Panc1 (cell line): Measurements from ENCODE around the gene LRRC42. TPM values are rescaled to one million over a fixed set of nuclear protein-coding genes. Genes with fewer than 3 reads are reported as not detected.

ENCODE experiments used
- ATAC-seq: fragments of 200-7000 bp; cut with Tn5 transposase; 2 replicates; pipeline ENCODE4 v1.9.1; 2020; ENCODE audit warnings: mild to moderate bottlenecking, moderate library complexity
- Bru-seq: library from RNA; stranded (reverse); fragments of 400-500 nt; gene quantifications from one replicate; lab custom pipeline; 2021; lab: Mats Ljungman, UMichigan
- BruChase-seq, 2 experiments: library from RNA; stranded (reverse); fragments of 400-500 nt; gene quantifications; one replicate each; lab custom pipeline; 2021; lab: Mats Ljungman, UMichigan
- BruUV-seq: library from RNA; stranded (reverse); fragments of 400-500 nt; replicated peaks from 2 replicates; lab custom pipeline; 2021; lab: Mats Ljungman, UMichigan
- CTCF ChIA-PET: fragments of 300-600 bp; sonication (Branson Sonifier 250); formaldehyde crosslinking; loops from one replicate; lab custom pipeline; 2022; ENCODE audit warnings: antibody characterized with exemption; lab: Charles Lee
- POLR2A ChIA-PET: fragments of 300-600 bp; sonication (Branson Sonifier 250); formaldehyde crosslinking; loops from one replicate; lab custom pipeline; 2022; ENCODE audit warnings: antibody characterized with exemption; lab: Charles Lee
- DNase-seq: peaks from one replicate; pipeline ENCODE4 v3.0.0-alpha.2; 2010; ENCODE audit warnings: low read depth, low spot score
- H3K27ac ChIP-seq: 2 replicates; pipeline ENCODE4 v1.5.1; 2011; ENCODE audit warnings: mild to moderate bottlenecking, low read length, inconsistent platforms
- H3K27me3 ChIP-seq: fragments of 200-500 bp; sonication (Bioruptor generic); 2 replicates; pipeline ENCODE4 v1.6.0; 2014; ENCODE audit warnings: low read length, inconsistent platforms; ENCODE audit not compliant: control insufficient read depth, insufficient read depth
- H3K36me3 ChIP-seq: fragments of 200-500 bp; sonication (Bioruptor generic); 2 replicates; pipeline ENCODE4 v1.5.1; 2014; ENCODE audit warnings: inconsistent platforms, mild to moderate bottlenecking, low read length, moderate library complexity; ENCODE audit not compliant: control insufficient read depth, insufficient read depth
- H3K4me1 ChIP-seq: 2 replicates; pipeline ENCODE4 v1.5.1; 2011; ENCODE audit warnings: inconsistent platforms, mild to moderate bottlenecking, low read length, moderate library complexity; ENCODE audit not compliant: control insufficient read depth, insufficient read depth
- H3K4me3 ChIP-seq, 2 experiments: 2 replicates each; pipeline ENCODE4 v1.5.1; 2011 to 2012; ENCODE audit warnings: low read depth in 2 of 2, low read length in 2 of 2, mild to moderate bottlenecking in 2 of 2, inconsistent platforms in 1 of 2, moderate library complexity in 1 of 2
- H3K9me3 ChIP-seq: fragments of 200-500 bp; sonication (Bioruptor generic); 2 replicates; pipeline ENCODE4 v1.5.1; 2014; ENCODE audit warnings: low read depth, mild to moderate bottlenecking, inconsistent platforms, low read length, moderate library complexity; ENCODE audit not compliant: control insufficient read depth, insufficient read depth
- POLR2AphosphoS5 ChIP-seq: IDR thresholded peaks from 2 replicates; pipeline ENCODE4 v1.6.1; 2012; ENCODE audit warnings: mild to moderate bottlenecking, low read depth, low read length, moderate library complexity
- SIN3A ChIP-seq: IDR thresholded peaks from 2 replicates; pipeline ENCODE4 v1.6.1; 2012; ENCODE audit warnings: low read depth, mild to moderate bottlenecking, low read length, moderate library complexity, borderline replicate concordance; ENCODE audit not compliant: insufficient read depth
- TCF7L2 ChIP-seq: IDR thresholded peaks from 2 replicates; pipeline ENCODE4 v1.6.1; 2011; ENCODE audit warnings: mild to moderate bottlenecking, low read depth, low read length, inconsistent platforms
- in situ Hi-C: cut with HindIII; loops from 2 replicates; pipeline ENCODE4 v1.10.0; 2016; ENCODE audit warnings: low sequenced_read_pairs, low pct_unique_long_range_greater_than_20kb
- intact Hi-C: fragments of 100-400 bp; cut with micrococcal nuclease; formaldehyde crosslinking; loops from one replicate; pipeline ENCODE4 v1.10.0; 2022; ENCODE audit not compliant: unreplicated experiment
- long read RNA-seq: library from polyadenylated mRNA; unstranded; transcript quantifications from one replicate; pipeline ENCODE4 v2.0.0, GENCODE V29; 2021; ENCODE audit not compliant: unreplicated experiment
- polyA plus RNA-seq: library from polyadenylated mRNA; unstranded; fragments of >200 nt; gene quantifications from one replicate; pipeline ENCODE4 v1.2.1, GENCODE V29; 2012; ENCODE audit warnings: missing spikeins; ENCODE audit not compliant: insufficient read length
- total RNA-seq: library from RNA; stranded (reverse); gene quantifications from one replicate; pipeline ENCODE4 v1.2.1, GENCODE V29; 2021; ENCODE audit not compliant: unreplicated experiment
- TF ChIP-seq, protein P1 (sequence below): fragments of 450-650 bp; IDR thresholded peaks from 2 replicates; pipeline ENCODE4 v1.5.1; 2017; ENCODE audit warnings: mild to moderate bottlenecking
- TF ChIP-seq, protein P2 (sequence below), 2 experiments: IDR thresholded peaks; 2 replicates each; pipeline ENCODE4 v1.6.1; 2011 to 2012; ENCODE audit warnings: low read depth in 2 of 2, control low read depth in 1 of 2, low read length in 1 of 2, mild to moderate bottlenecking in 1 of 2, moderate library complexity in 1 of 2; ENCODE audit not compliant: insufficient read depth in 1 of 2

The LRRC42 gene, protein sequence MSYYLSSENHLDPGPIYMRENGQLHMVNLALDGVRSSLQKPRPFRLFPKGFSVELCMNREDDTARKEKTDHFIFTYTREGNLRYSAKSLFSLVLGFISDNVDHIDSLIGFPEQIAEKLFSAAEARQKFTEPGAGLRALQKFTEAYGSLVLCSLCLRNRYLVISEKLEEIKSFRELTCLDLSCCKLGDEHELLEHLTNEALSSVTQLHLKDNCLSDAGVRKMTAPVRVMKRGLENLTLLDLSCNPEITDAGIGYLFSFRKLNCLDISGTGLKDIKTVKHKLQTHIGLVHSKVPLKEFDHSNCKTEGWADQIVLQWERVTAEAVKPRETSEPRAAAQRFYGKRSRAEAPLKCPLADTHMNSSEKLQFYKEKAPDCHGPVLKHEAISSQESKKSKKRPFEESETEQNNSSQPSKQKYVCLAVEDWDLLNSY
- total RNA-seq (41.0 TPM), Bru-seq, nascent RNA (percentile 83 among the genes with signal in this experiment), BruChase-seq, experiment 1, labeled RNA remaining after a 2-hour chase (percentile 79 among the genes with signal in this experiment), BruChase-seq, experiment 2, labeled RNA remaining after a 6-hour chase (percentile 81 among the genes with signal in this experiment)
- 41.3 TPM for polyA plus RNA-seq
- long read RNA-seq, transcript LRRC42-203 (9 exons, 2,037 nt), result major isoform, 19 of 57 reads
- long read RNA-seq, transcript LRRC42-201 (8 exons, 1,727 nt), result minor isoform, 10 of 57 reads
- long read RNA-seq, partial matches to known transcripts, result 10 of 57 reads
- long read RNA-seq, other reads (novel, unspliced or antisense), result 18 of 57 reads

DNA sequence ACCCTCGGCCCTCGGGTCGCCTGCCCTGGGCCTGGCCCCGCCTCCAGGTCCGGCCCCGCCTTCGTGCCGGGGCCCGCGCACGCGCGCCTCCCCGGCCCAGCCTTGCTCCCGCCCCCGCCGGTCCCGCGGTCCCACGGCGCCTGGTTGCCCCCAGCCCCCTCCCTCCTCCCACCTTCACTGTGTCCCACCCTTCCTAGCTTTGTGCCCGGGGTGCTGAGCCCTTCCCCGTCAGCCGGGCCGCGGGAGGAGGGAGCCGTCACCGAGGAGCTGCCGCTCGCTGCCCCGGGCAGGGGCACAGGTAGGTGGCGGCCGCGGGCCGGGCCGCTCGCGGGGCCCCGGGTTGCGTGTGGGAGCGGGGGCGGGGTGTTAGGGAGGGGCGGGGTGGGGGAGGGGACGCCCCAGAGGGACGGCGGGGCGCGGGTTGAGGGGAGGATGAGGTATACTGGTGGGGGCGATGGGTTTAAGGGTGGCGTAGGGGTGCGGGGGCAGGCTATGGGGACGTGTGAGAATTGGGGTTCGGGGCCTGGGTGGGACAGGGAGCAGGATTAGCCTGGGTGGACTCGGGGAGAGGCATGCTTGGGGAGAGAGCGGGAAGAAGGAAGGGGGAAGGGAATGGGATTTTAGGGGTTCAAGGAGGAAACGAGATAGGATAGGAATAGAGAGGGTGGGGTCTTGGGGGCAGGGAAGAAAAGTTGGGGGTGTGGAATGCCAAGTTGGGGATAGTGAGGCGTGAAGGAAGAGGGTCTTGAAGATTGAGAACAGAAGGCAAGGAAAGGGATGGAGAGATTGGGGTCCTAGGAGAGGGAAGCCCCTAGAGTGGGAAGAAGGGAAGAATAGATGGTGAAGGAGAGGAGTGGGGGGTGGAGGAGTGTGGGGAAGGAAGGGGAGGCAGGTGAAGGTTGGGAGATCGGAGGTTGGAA is at the start of gene LRRC42:
Gene LRRC42, plus strand, starts transcription at position 99 of the 920 bp plus-strand sequence. CDS start 5,650 bp downstream, outside the sequence.
- Histone ChIP-seq H3K4me3 (peak within 1 kb of the TSS; percentile 74 to 78), H3K27ac (peak within 1 kb of the TSS; percentile 85), H3K9me3 (no peaks in the 10 kb centered on the region), H3K36me3 (peaks cover 4% of the 10 kb centered on the region), H3K27me3 (no peaks in the 10 kb centered on the region), H3K4me1 (peaks cover 26% of the 10 kb centered on the region)
- peak; percentile 90 for ATAC-seq
- in situ Hi-C loops (no loop called here), intact Hi-C loops (loop anchor here (5.0 kb wide), 1 partner anchor 84 kb away; no protein-coding TSS in a partner anchor)
- TF ChIP-seq, protein P1, sequence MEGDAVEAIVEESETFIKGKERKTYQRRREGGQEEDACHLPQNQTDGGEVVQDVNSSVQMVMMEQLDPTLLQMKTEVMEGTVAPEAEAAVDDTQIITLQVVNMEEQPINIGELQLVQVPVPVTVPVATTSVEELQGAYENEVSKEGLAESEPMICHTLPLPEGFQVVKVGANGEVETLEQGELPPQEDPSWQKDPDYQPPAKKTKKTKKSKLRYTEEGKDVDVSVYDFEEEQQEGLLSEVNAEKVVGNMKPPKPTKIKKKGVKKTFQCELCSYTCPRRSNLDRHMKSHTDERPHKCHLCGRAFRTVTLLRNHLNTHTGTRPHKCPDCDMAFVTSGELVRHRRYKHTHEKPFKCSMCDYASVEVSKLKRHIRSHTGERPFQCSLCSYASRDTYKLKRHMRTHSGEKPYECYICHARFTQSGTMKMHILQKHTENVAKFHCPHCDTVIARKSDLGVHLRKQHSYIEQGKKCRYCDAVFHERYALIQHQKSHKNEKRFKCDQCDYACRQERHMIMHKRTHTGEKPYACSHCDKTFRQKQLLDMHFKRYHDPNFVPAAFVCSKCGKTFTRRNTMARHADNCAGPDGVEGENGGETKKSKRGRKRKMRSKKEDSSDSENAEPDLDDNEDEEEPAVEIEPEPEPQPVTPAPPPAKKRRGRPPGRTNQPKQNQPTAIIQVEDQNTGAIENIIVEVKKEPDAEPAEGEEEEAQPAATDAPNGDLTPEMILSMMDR, result peak; percentile 66
- TF ChIP-seq SIN3A (no peak), TCF7L2 (no peak), POLR2AphosphoS5 (no peak)
- TF ChIP-seq, protein P2, sequence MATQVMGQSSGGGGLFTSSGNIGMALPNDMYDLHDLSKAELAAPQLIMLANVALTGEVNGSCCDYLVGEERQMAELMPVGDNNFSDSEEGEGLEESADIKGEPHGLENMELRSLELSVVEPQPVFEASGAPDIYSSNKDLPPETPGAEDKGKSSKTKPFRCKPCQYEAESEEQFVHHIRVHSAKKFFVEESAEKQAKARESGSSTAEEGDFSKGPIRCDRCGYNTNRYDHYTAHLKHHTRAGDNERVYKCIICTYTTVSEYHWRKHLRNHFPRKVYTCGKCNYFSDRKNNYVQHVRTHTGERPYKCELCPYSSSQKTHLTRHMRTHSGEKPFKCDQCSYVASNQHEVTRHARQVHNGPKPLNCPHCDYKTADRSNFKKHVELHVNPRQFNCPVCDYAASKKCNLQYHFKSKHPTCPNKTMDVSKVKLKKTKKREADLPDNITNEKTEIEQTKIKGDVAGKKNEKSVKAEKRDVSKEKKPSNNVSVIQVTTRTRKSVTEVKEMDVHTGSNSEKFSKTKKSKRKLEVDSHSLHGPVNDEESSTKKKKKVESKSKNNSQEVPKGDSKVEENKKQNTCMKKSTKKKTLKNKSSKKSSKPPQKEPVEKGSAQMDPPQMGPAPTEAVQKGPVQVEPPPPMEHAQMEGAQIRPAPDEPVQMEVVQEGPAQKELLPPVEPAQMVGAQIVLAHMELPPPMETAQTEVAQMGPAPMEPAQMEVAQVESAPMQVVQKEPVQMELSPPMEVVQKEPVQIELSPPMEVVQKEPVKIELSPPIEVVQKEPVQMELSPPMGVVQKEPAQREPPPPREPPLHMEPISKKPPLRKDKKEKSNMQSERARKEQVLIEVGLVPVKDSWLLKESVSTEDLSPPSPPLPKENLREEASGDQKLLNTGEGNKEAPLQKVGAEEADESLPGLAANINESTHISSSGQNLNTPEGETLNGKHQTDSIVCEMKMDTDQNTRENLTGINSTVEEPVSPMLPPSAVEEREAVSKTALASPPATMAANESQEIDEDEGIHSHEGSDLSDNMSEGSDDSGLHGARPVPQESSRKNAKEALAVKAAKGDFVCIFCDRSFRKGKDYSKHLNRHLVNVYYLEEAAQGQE (IDR thresholded peaks at IDR 0.05; ENCODE audit: insufficient read depth in 1 of 2, low read depth in 2 of 2, low read length in 1 of 2), result no peak
- POLR2A ChIA-PET, result interaction anchor here (0.6 to 0.7 kb wide), 2 partner anchors 81 to 211 kb away, joined by 4 to 6 read pairs; no protein-coding TSS in a partner anchor
- BruUV-seq, result no TSS peak
- CTCF ChIA-PET, result interaction anchor here (0.6 to 1.7 kb wide), 4 partner anchors 67 to 191 kb away, joined by 4 to 10 read pairs (median 8); no protein-coding TSS in a partner anchor
- no peak for DNase-seq

DNA sequence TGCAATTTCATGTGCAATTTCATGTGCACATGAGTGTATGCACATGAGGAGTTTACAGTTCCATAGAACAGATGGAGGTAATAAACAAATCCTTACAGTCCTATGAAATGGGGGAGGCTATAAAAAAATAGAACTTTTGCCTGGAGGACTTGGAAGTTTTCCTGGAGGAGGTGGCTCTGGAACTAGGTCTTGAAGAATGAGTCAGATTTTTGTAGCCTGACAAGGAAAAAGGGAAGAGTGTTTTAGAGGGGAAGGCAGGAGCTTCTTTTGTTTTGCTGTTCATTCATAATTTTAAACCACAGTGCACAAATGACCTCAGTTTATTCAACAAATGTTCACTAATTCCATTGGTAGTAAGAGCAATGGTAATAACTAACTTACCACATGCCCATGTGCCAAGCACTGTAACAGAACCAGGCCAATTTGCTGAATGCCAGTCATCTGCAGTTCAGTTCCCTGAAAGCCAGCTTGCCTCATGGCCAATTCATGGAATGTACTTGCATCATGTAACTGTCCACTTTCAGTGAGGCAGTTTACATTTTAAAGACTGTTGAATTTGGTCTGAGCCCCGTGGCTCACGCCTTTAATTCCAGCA is 49.4 kb upstream of the LRRC42 start:
- H3K36me3 ChIP-seq, result no peaks in the 10 kb centered on the region
- in situ Hi-C loops, result no loop called here
- DNase-seq (no peak), ATAC-seq (no peak)
- H3K27ac ChIP-seq, result no peak overlapping the region
- 0 out of 2 replicates have a peak, but pooled peaks cover 3% of the 10 kb centered on the region for H3K4me1 ChIP-seq
- TF ChIP-seq TCF7L2, result no peak
- TF ChIP-seq, protein P2 (IDR thresholded peaks at IDR 0.05; ENCODE audit: insufficient read depth in 1 of 2, low read depth in 2 of 2, low read length in 1 of 2), result no peak
- TF ChIP-seq POLR2AphosphoS5, result no peak
- no peak for TF ChIP-seq SIN3A
- TF ChIP-seq, protein P1, result no peak
- intact Hi-C loops, result no loop called here
- BruUV-seq, result no TSS peak
- no peaks in the 10 kb centered on the region for H3K27me3 ChIP-seq
- H3K9me3 ChIP-seq, result no peaks in the 10 kb centered on the region
- no peak overlapping the region for H3K4me3 ChIP-seq
- ChIA-PET POLR2A (no interaction called here), CTCF (no interaction called here)
